SK-N-SH (cell line): ENCODE results near the gene OR1Q1.

Source experiments
- RCOR1 ChIP-seq: fragments of 150-350 bp; IDR thresholded peaks from 2 replicates; pipeline ENCODE4 v1.6.1; 2017; ENCODE audit warnings: antibody characterized with exemption, low read length
- TF ChIP-seq, protein P1 (sequence below): fragments of 150-350 bp; IDR thresholded peaks from 2 replicates; pipeline ENCODE4 v1.6.1; 2017; ENCODE audit warnings: antibody characterized with exemption, low read length, low read depth, borderline replicate concordance
- TF ChIP-seq, protein P2 (sequence below): fragments of 150-350 bp; IDR thresholded peaks from 2 replicates; pipeline ENCODE4 v1.6.1; 2016; ENCODE audit warnings: mild to moderate bottlenecking, low read depth, low read length

GRCh38 chr9:122572456-122572855 lies 42.1 kb upstream of the OR1Q1 start:
- TF ChIP-seq, protein P1, sequence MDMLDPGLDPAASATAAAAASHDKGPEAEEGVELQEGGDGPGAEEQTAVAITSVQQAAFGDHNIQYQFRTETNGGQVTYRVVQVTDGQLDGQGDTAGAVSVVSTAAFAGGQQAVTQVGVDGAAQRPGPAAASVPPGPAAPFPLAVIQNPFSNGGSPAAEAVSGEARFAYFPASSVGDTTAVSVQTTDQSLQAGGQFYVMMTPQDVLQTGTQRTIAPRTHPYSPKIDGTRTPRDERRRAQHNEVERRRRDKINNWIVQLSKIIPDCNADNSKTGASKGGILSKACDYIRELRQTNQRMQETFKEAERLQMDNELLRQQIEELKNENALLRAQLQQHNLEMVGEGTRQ: no peak
- no peak for TF ChIP-seq RCOR1
- TF ChIP-seq, protein P2, sequence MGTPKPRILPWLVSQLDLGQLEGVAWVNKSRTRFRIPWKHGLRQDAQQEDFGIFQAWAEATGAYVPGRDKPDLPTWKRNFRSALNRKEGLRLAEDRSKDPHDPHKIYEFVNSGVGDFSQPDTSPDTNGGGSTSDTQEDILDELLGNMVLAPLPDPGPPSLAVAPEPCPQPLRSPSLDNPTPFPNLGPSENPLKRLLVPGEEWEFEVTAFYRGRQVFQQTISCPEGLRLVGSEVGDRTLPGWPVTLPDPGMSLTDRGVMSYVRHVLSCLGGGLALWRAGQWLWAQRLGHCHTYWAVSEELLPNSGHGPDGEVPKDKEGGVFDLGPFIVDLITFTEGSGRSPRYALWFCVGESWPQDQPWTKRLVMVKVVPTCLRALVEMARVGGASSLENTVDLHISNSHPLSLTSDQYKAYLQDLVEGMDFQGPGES: no peak
